HG03571 (cell line): Measurements from ENCODE around the gene RAB24.
A peak's percentile ranks its signal among the peaks of the same experiment; 100 is the strongest.
"Not testable (repeated sequence)": the region's sequence is repeated elsewhere in the genome, so short reads cannot be mapped to it uniquely, and the experiment has no call there.

Source experiments
- ATAC-seq: cut with Tn5 transposase; IDR thresholded peaks from one replicate; pipeline ENCODE4 v1.9.1; 2021; ENCODE audit not compliant: unreplicated experiment

RAB24 gene

GRCh38 chr5:177303121-177303924, at the start of gene RAB24, which contains the start of gene PRELID1:
Gene RAB24 (minus strand): TSS chr5:177303719. CDS start chr5:177303288, 431 bp downstream.
Gene PRELID1 (plus strand): TSS chr5:177303799. CDS start chr5:177303986, 187 bp downstream.
- peak; percentile 48 for ATAC-seq

GRCh38 chr5:177353093-177353492, 49.6 kb upstream of the RAB24 start:
- ATAC-seq: no peak

GRCh38 chr5:177351392-177352329, 48.1 kb upstream of the RAB24 start, which contains the start of gene LMAN2:
Gene LMAN2 (minus strand): TSS chr5:177351668. CDS start chr5:177351647, 21 bp downstream.
- ATAC-seq: peak; percentile 94

GRCh38 chr5:177350776-177351391, 47.4 kb upstream of the RAB24 start:
- no peak for ATAC-seq

- ATAC-seq: no peak
Observed at GRCh38 chr5:177349762-177350161, 46.2 kb upstream of the RAB24 start.

GRCh38 chr5:177349362-177349647, 45.8 kb upstream of the RAB24 start:
- no peak for ATAC-seq

GRCh38 chr5:177347699-177348098, 44.2 kb upstream of the RAB24 start:
- no peak for ATAC-seq

GRCh38 chr5:177346820-177347219, 43.3 kb upstream of the RAB24 start:
- ATAC-seq: no peak

- no peak for ATAC-seq
Observed at GRCh38 chr5:177344891-177345290, 41.4 kb upstream of the RAB24 start.

- no peak for ATAC-seq
Observed at GRCh38 chr5:177343777-177344176, 40.3 kb upstream of the RAB24 start.

- not testable (repeated sequence) for ATAC-seq
Observed at GRCh38 chr5:177343000-177343399, 39.5 kb upstream of the RAB24 start.

GRCh38 chr5:177339107-177339638, 35.7 kb upstream of the RAB24 start:
- ATAC-seq: no peak

GRCh38 chr5:177338251-177339106, 35.0 kb upstream of the RAB24 start:
- ATAC-seq: no peak

- no peak for ATAC-seq
Observed at GRCh38 chr5:177336603-177337494, 33.3 kb upstream of the RAB24 start.

GRCh38 chr5:177336112-177336511, 32.6 kb upstream of the RAB24 start:
- ATAC-seq: no peak

- ATAC-seq: no peak
Observed at GRCh38 chr5:177335701-177336065, 32.2 kb upstream of the RAB24 start.

- no peak for ATAC-seq
Observed at GRCh38 chr5:177334781-177335700, 31.5 kb upstream of the RAB24 start.

- no peak for ATAC-seq
Observed at GRCh38 chr5:177334155-177334551, 30.6 kb upstream of the RAB24 start.
